ENCODE measurements around the gene KRTAP12-3.
"Not testable (repeated sequence)": the region's sequence is repeated elsewhere in the genome, so short reads cannot be mapped to it uniquely, and the experiment has no call there.

Gene KRTAP12-3

GRCh38 chr21:44682580-44683151 lies 24.9 kb downstream of the KRTAP12-3 start:
- no peak for DNase-seq

- no peak for DNase-seq
These were observed 26.3 kb downstream of the KRTAP12-3 start for GRCh38 chr21:44684077-44684476.

- DNase-seq, result no peak
These were observed 26.8 kb downstream of the KRTAP12-3 start for GRCh38 chr21:44684483-44684882.

- not testable (repeated sequence) for DNase-seq
These were observed 27.3 kb downstream of the KRTAP12-3 start for GRCh38 chr21:44685050-44685449.

- DNase-seq, result no peak
These were observed 28.5 kb downstream of the KRTAP12-3 start for GRCh38 chr21:44686000-44686781.

- DNase-seq, result no peak
These were observed 29.3 kb downstream of the KRTAP12-3 start for GRCh38 chr21:44686843-44687561.

GRCh38 chr21:44687671-44688070 lies 29.9 kb downstream of the KRTAP12-3 start:
- DNase-seq, result no peak

GRCh38 chr21:44689740-44690139 lies 32.0 kb downstream of the KRTAP12-3 start:
- DNase-seq, result not testable (repeated sequence)

- DNase-seq, result no peak
These were observed 34.0 kb downstream of the KRTAP12-3 start for GRCh38 chr21:44691686-44692085.

- DNase-seq, result no peak
These were observed 35.2 kb downstream of the KRTAP12-3 start for GRCh38 chr21:44692798-44693512.

GRCh38 chr21:44694776-44695175 lies 37.0 kb downstream of the KRTAP12-3 start:
- no peak for DNase-seq

GRCh38 chr21:44695184-44695583 lies 37.5 kb downstream of the KRTAP12-3 start:
- DNase-seq, result no peak

- DNase-seq, result no peak
These were observed 37.9 kb downstream of the KRTAP12-3 start for GRCh38 chr21:44695641-44696040.

- no peak for DNase-seq
These were observed 38.8 kb downstream of the KRTAP12-3 start for GRCh38 chr21:44696572-44696971.

GRCh38 chr21:44697172-44697810 lies 39.6 kb downstream of the KRTAP12-3 start, which contains the start of gene KRTAP10-12:
TSS of gene KRTAP10-12 (plus strand) at chr21:44697172. CDS start at chr21:44697202, 30 bp downstream.
- DNase-seq, result not testable (repeated sequence)

GRCh38 chr21:44697811-44698734 lies 40.3 kb downstream of the KRTAP12-3 start:
- no peak for DNase-seq

GRCh38 chr21:44699502-44700001 lies 41.8 kb downstream of the KRTAP12-3 start:
- no peak for DNase-seq

- DNase-seq, result no peak
These were observed 42.6 kb downstream of the KRTAP12-3 start for GRCh38 chr21:44700101-44701022.

GRCh38 chr21:44701023-44701400 lies 43.3 kb downstream of the KRTAP12-3 start:
- DNase-seq, result no peak
